Measurements from ENCODE around the gene AUNIP.

AUNIP gene

DNA sequence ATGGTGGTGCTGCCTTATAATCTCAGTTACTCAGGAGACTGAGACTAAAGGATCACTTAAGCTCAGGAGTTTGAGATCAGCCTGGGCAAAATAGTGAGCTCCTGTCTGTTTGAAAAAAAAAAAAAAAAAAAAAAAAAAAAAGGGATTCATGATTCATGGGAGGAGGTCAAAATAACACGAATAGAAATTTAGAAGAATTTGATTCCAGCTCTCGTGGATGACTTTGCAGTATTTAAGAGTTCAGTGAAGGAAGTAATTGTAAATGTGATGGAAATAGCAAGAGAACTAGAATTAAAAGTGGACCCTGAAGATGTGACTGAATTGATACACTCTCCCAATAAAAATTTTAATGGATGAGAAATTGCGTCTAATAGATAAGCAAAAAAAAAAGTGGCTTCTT, 15.8 kb downstream of the AUNIP start:
- TF ChIP-seq MAX (IDR thresholded peaks at IDR 0.05) (no peak), USF1 (IDR thresholded peaks at IDR 0.05) (no peak), CREB1 (IDR thresholded peaks at IDR 0.05; ENCODE audit: low read depth) (no peak), NFIC (IDR thresholded peaks at IDR 0.05) (no peak)

- peak; percentile 59 for TF ChIP-seq RAD21 (IDR thresholded peaks at IDR 0.05; ENCODE audit: low read depth)
- no peak for TF ChIP-seq CREB1 (IDR thresholded peaks at IDR 0.05; ENCODE audit: low read depth)
- no peak for TF ChIP-seq EP300 (IDR thresholded peaks at IDR 0.05; ENCODE audit: borderline replicate concordance)
- TF ChIP-seq ZBTB7A (IDR thresholded peaks at IDR 0.05; ENCODE audit: low read depth), result no peak
Observed at GRCh38 chr1:25837262-25837875, 21.9 kb downstream of the AUNIP start.

- no peak for TF ChIP-seq TCF12 (IDR thresholded peaks at IDR 0.05; ENCODE audit: low read depth)
- no peak for TF ChIP-seq RAD21 (IDR thresholded peaks at IDR 0.05; ENCODE audit: low read depth)
- TF ChIP-seq, protein P1, sequence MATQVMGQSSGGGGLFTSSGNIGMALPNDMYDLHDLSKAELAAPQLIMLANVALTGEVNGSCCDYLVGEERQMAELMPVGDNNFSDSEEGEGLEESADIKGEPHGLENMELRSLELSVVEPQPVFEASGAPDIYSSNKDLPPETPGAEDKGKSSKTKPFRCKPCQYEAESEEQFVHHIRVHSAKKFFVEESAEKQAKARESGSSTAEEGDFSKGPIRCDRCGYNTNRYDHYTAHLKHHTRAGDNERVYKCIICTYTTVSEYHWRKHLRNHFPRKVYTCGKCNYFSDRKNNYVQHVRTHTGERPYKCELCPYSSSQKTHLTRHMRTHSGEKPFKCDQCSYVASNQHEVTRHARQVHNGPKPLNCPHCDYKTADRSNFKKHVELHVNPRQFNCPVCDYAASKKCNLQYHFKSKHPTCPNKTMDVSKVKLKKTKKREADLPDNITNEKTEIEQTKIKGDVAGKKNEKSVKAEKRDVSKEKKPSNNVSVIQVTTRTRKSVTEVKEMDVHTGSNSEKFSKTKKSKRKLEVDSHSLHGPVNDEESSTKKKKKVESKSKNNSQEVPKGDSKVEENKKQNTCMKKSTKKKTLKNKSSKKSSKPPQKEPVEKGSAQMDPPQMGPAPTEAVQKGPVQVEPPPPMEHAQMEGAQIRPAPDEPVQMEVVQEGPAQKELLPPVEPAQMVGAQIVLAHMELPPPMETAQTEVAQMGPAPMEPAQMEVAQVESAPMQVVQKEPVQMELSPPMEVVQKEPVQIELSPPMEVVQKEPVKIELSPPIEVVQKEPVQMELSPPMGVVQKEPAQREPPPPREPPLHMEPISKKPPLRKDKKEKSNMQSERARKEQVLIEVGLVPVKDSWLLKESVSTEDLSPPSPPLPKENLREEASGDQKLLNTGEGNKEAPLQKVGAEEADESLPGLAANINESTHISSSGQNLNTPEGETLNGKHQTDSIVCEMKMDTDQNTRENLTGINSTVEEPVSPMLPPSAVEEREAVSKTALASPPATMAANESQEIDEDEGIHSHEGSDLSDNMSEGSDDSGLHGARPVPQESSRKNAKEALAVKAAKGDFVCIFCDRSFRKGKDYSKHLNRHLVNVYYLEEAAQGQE (IDR thresholded peaks at IDR 0.05; ENCODE audit: low read depth), result no peak
- no peak for TF ChIP-seq FOXM1 (IDR thresholded peaks at IDR 0.05; ENCODE audit: borderline replicate concordance, low read depth)
- TF ChIP-seq TAF1 (IDR thresholded peaks at IDR 0.05; ENCODE audit: low read depth), result no peak
Observed at GRCh38 chr1:25836695-25837094, 22.6 kb downstream of the AUNIP start.

DNA sequence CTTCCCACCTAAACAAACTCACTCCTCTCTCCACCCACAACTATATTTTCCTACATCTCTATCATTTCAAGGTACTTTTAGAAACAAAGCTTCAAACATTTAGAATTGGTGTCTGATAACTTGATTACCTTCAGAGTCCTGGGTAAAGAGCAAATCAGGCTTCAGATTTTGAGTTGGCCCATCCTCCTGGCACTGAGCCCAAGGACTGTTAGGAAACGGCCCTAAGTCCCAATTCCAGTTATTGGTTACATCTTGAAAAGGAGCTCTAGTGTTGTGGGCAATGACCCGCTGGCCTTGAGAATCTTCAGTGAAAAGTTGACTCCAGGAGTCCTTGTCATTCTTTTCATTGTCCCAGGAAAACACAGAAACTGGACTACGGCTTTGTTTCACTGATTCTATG, 24.4 kb downstream of the AUNIP start:
- TF ChIP-seq NFIC (IDR thresholded peaks at IDR 0.05), result no peak
- TF ChIP-seq EP300 (IDR thresholded peaks at IDR 0.05; ENCODE audit: borderline replicate concordance), result no peak
- TF ChIP-seq CREB1 (IDR thresholded peaks at IDR 0.05; ENCODE audit: low read depth), result no peak
- no peak for TF ChIP-seq MAX (IDR thresholded peaks at IDR 0.05)
- no peak for TF ChIP-seq USF1 (IDR thresholded peaks at IDR 0.05)
- no peak for TF ChIP-seq CEBPB (IDR thresholded peaks at IDR 0.05)
- no peak for TF ChIP-seq TEAD4 (IDR thresholded peaks at IDR 0.05)
- no peak for TF ChIP-seq FOXM1 (IDR thresholded peaks at IDR 0.05; ENCODE audit: borderline replicate concordance, low read depth)
- no peak for TF ChIP-seq YY1 (IDR thresholded peaks at IDR 0.05; ENCODE audit: low read depth)
- TF ChIP-seq, protein P1 (IDR thresholded peaks at IDR 0.05; ENCODE audit: low read depth), result no peak
- TF ChIP-seq RAD21 (IDR thresholded peaks at IDR 0.05; ENCODE audit: low read depth), result no peak

GRCh38 chr1:25833158-25833557, 26.1 kb downstream of the AUNIP start:
- TF ChIP-seq NFIC (IDR thresholded peaks at IDR 0.05), result no peak
- no peak for TF ChIP-seq YY1 (IDR thresholded peaks at IDR 0.05; ENCODE audit: low read depth)
- no peak for TF ChIP-seq EP300 (IDR thresholded peaks at IDR 0.05; ENCODE audit: borderline replicate concordance)
- no peak for TF ChIP-seq FOXM1 (IDR thresholded peaks at IDR 0.05; ENCODE audit: borderline replicate concordance, low read depth)
- TF ChIP-seq EGR1 (IDR thresholded peaks at IDR 0.05), result no peak
- TF ChIP-seq TAF1 (IDR thresholded peaks at IDR 0.05; ENCODE audit: low read depth), result no peak
- TF ChIP-seq CEBPB (IDR thresholded peaks at IDR 0.05), result no peak
- TF ChIP-seq, protein P1 (IDR thresholded peaks at IDR 0.05; ENCODE audit: low read depth), result no peak
- no peak for TF ChIP-seq ZBTB7A (IDR thresholded peaks at IDR 0.05; ENCODE audit: low read depth)
